ENCODE measurements around the gene CYBC1. TPM values are rescaled to one million over a fixed set of nuclear protein-coding genes. Genes with fewer than 3 reads are reported as not detected.

The CYBC1 gene
- total and polyA plus RNA-seq, 9 of the 15 experiments (the other 6 are each of a cell fraction or from before 2014, with no cell fraction given): 1.3 to 71.8 (median 49.9) TPM

- no peak for TF ChIP-seq ZHX1 (conservative IDR thresholded peaks at IDR 0.05; ENCODE audit: low read length)
- no peak for TF ChIP-seq POLR3G (IDR thresholded peaks at IDR 0.05; ENCODE audit: extremely low read depth, insufficient read length, insufficient replicate concordance)
- TF ChIP-seq ARID3A (IDR thresholded peaks at IDR 0.05; ENCODE audit: borderline replicate concordance, low read depth, low read length): no peak
- peak; percentile 71 for TF ChIP-seq CXXC5 (CRISPR knock-in tag; IDR thresholded peaks at IDR 0.05)
- TF ChIP-seq MLX (CRISPR knock-in tag; conservative IDR thresholded peaks at IDR 0.05): no peak
- no peak for TF ChIP-seq ZFPM2 (CRISPR knock-in tag; IDR thresholded peaks at IDR 0.05)
- TF ChIP-seq AFF4 (CRISPR knock-in tag; IDR thresholded peaks at IDR 0.05): peak; percentile 61; the same call in 1 of the 2 replicates
- no peak for TF ChIP-seq ZNF586 (CRISPR knock-in tag; conservative IDR thresholded peaks at IDR 0.05)
- TF ChIP-seq TAL1 (IDR thresholded peaks at IDR 0.05): no peak
- TF ChIP-seq OTX1 (CRISPR knock-in tag; IDR thresholded peaks at IDR 0.05): no peak
- no peak for TF ChIP-seq PTRF (tag; IDR thresholded peaks at IDR 0.05)
- TF ChIP-seq ATF1 (CRISPR knock-in tag; IDR thresholded peaks at IDR 0.05): no peak
- peak; percentile 78 for TF ChIP-seq ATF1 (tag; IDR thresholded peaks at IDR 0.05)
- peak; percentile 80 for TF ChIP-seq EP400 (IDR thresholded peaks at IDR 0.05)
- peak; percentile 92 for TF ChIP-seq ZBTB33 (CRISPR knock-in tag; IDR thresholded peaks at IDR 0.05)
- TF ChIP-seq ZNF561 (CRISPR knock-in tag; conservative IDR thresholded peaks at IDR 0.05): no peak
These were observed 43.9 kb upstream of the CYBC1 start (continued) for GRCh38 chr17:82494236-82495055.

All from K562 (cell line).